Endometrial microvascular endothelial cells (primary cell): Measurements from ENCODE around the gene CRYBG2. TPM values are rescaled to one million over a fixed set of nuclear protein-coding genes. Genes with fewer than 3 reads are reported as not detected.
"Not testable (repeated sequence)": the region's sequence is repeated elsewhere in the genome, so short reads cannot be mapped to it uniquely, and the experiment has no call there.

ENCODE experiments used
- in situ Hi-C: cut with HindIII; loops from 2 replicates; pipeline ENCODE4 v1.10.0; 2017; ENCODE audit warnings: low sequenced_read_pairs, low pct_unique_long_range_greater_than_20kb; ENCODE audit errors: inconsistent ontology term
- total RNA-seq: library from RNA; depleted of rRNA; stranded (reverse); fragments of >200 nt; gene quantifications from one replicate; pipeline ENCODE4 v1.2.3, GENCODE V29; 2015; ENCODE audit errors: inconsistent ontology term

CRYBG2 gene
- total RNA-seq, 1 donor from 2014 or later, result not detected

GRCh38 chr1:26305667-26306289 lies 48.2 kb downstream of the CRYBG2 start:
- in situ Hi-C loops, result no loop called here

GRCh38 chr1:26302733-26303405 lies 51.1 kb downstream of the CRYBG2 start:
- in situ Hi-C loops, result no loop called here

- in situ Hi-C loops, result no loop called here
These were observed 53.2 kb downstream of the CRYBG2 start for GRCh38 chr1:26300578-26301275.

GRCh38 chr1:26297791-26298124 lies 56.2 kb downstream of the CRYBG2 start:
- in situ Hi-C loops, result no loop called here

GRCh38 chr1:26297057-26297790 lies 56.7 kb downstream of the CRYBG2 start:
- in situ Hi-C loops, result no loop called here

GRCh38 chr1:26296340-26297056 lies 57.4 kb downstream of the CRYBG2 start:
- in situ Hi-C loops, result no loop called here

- in situ Hi-C loops, result no loop called here
These were observed 58.5 kb downstream of the CRYBG2 start for GRCh38 chr1:26295194-26296138.

- in situ Hi-C loops, result no loop called here
These were observed 59.9 kb downstream of the CRYBG2 start for GRCh38 chr1:26293911-26294463.

GRCh38 chr1:26292735-26293134 lies 61.2 kb downstream of the CRYBG2 start:
- in situ Hi-C loops, result not testable (repeated sequence)

GRCh38 chr1:26291939-26292338 lies 62.0 kb downstream of the CRYBG2 start:
- in situ Hi-C loops, result no loop called here

- in situ Hi-C loops, result no loop called here
These were observed 62.5 kb downstream of the CRYBG2 start for GRCh38 chr1:26291433-26291832.

- in situ Hi-C loops, result no loop called here
These were observed 63.1 kb downstream of the CRYBG2 start for GRCh38 chr1:26290882-26291261.

GRCh38 chr1:26290122-26290881 lies 63.6 kb downstream of the CRYBG2 start:
- in situ Hi-C loops, result no loop called here

GRCh38 chr1:26289158-26290059 lies 64.5 kb downstream of the CRYBG2 start:
- in situ Hi-C loops, result no loop called here

GRCh38 chr1:26288311-26288941 lies 65.5 kb downstream of the CRYBG2 start:
- in situ Hi-C loops, result no loop called here

GRCh38 chr1:26287811-26288210 lies 66.1 kb downstream of the CRYBG2 start:
- in situ Hi-C loops, result no loop called here
